22Rv1 (cell line): ENCODE data around the gene ARHGDIA.

ENCODE experiments used
- ZFX ChIP-seq: fragments of 450-650 bp; IDR thresholded peaks from 2 replicates; pipeline ENCODE4 v1.6.1; 2017; ENCODE audit warnings: antibody characterized with exemption, borderline replicate concordance
- TF ChIP-seq, protein P1 (sequence below): fragments of 450-650 bp; IDR thresholded peaks from 2 replicates; pipeline ENCODE4 v1.5.1; 2017; ENCODE audit warnings: mild to moderate bottlenecking

DNA sequence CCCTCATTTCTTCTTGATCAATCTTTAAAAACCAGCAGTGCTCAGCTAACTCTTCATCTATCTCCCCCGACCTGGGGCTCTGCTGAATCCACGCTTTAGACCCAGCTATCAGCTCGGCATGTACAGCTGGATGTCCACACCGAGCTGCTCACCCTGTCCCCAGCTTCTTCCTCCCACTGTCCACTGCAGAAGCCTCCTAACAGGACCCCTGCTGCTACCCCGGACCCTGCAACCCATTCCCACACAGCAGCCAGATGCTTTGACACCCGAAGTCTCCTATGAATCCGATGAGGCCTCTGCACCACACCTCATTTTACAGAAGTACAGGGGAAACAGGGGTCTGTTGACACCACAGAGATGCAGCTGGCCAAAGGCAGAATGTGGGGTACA, 53.4 kb downstream of the ARHGDIA start:
- TF ChIP-seq, protein P1, sequence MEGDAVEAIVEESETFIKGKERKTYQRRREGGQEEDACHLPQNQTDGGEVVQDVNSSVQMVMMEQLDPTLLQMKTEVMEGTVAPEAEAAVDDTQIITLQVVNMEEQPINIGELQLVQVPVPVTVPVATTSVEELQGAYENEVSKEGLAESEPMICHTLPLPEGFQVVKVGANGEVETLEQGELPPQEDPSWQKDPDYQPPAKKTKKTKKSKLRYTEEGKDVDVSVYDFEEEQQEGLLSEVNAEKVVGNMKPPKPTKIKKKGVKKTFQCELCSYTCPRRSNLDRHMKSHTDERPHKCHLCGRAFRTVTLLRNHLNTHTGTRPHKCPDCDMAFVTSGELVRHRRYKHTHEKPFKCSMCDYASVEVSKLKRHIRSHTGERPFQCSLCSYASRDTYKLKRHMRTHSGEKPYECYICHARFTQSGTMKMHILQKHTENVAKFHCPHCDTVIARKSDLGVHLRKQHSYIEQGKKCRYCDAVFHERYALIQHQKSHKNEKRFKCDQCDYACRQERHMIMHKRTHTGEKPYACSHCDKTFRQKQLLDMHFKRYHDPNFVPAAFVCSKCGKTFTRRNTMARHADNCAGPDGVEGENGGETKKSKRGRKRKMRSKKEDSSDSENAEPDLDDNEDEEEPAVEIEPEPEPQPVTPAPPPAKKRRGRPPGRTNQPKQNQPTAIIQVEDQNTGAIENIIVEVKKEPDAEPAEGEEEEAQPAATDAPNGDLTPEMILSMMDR = no peak
- TF ChIP-seq ZFX = no peak
